SK-N-SH (cell line): ENCODE measurements around the gene CCDC141. TPM values are rescaled to one million over a fixed set of nuclear protein-coding genes. Genes with fewer than 3 reads are reported as not detected.

Experiments
- CTCF ChIA-PET: fragments of 300-600, 350-600 bp; formaldehyde crosslinking; extraction: SDS; loops from one replicate; lab custom pipeline; 2021; lab: Yijun Ruan, JAX
- POLR2A ChIA-PET: fragments of 350-600 bp; sonication (Branson Sonifier 250); formaldehyde crosslinking; extraction: SDS; loops from one replicate; lab custom pipeline; 2020; ENCODE audit warnings: antibody characterized with exemption, inconsistent platforms; lab: Yijun Ruan, JAX
- DNase-seq: peaks from one replicate; pipeline ENCODE4 v3.0.0; 2012
- H2AFZ ChIP-seq: fragments of 200-600 bp; sonication (generic); 2 replicates; pipeline ENCODE4 v1.8.1; 2016; ENCODE audit warnings: antibody characterized with exemption, mild to moderate bottlenecking, low read depth
- H3F3A ChIP-seq: fragments of 200-600 bp; sonication (generic); replicated peaks from 2 replicates; pipeline ENCODE3; 2016; ENCODE audit warnings: antibody characterized with exemption, mild to moderate bottlenecking; ENCODE audit not compliant: insufficient read depth
- H3K27ac ChIP-seq, 2 experiments: fragments of 200-500 bp in 1 of 2; fragments of 200-600 bp in 1 of 2; sonication (Bioruptor generic) in 1 of 2; sonication (generic), shearing (Covaris generic) in 1 of 2; 2 replicates each; pipeline versions ENCODE4 v1.5.1 to v1.6.1; 2014 to 2016; ENCODE audit warnings: low read depth in 2 of 2, inconsistent platforms in 1 of 2, low read length in 1 of 2, mild to moderate bottlenecking in 1 of 2, mixed read lengths in 1 of 2
- H3K27me3 ChIP-seq: fragments of 200-600 bp; sonication (generic), shearing (Covaris generic); 2 replicates; pipeline ENCODE4 v1.6.1; 2016; ENCODE audit warnings: mixed run types; ENCODE audit not compliant: insufficient read depth
- H3K36me3 ChIP-seq, 2 experiments: fragments of 200-500 bp in 1 of 2; fragments of 200-600 bp in 1 of 2; sonication (Bioruptor generic) in 1 of 2; sonication (generic) in 1 of 2; replicated peaks in 1 of 2; 2 replicates each; pipeline versions ENCODE3 to v1.5.1; 2014 to 2016; ENCODE audit warnings: low read length in 1 of 2, mild to moderate bottlenecking in 1 of 2; ENCODE audit not compliant: insufficient read depth in 2 of 2, control insufficient read depth in 1 of 2
- H3K4me1 ChIP-seq, 2 experiments: fragments of 200-500 bp in 1 of 2; fragments of 200-600 bp in 1 of 2; sonication (Bioruptor generic) in 1 of 2; sonication (generic), shearing (Covaris generic) in 1 of 2; 2 replicates each; pipeline versions ENCODE4 v1.5.1 to v1.6.1; 2014 to 2016; ENCODE audit warnings: low read depth in 1 of 2, low read length in 1 of 2, mixed run types in 1 of 2; ENCODE audit not compliant: insufficient read depth in 2 of 2, control insufficient read depth in 1 of 2
- H3K4me2 ChIP-seq: fragments of 200-600 bp; sonication (generic), shearing (Covaris generic); 2 replicates; pipeline ENCODE4 v1.6.1; 2017; ENCODE audit warnings: mixed run types
- H3K4me3 ChIP-seq, 2 experiments: fragments of 200-500 bp in 1 of 2; fragments of 200-600 bp in 1 of 2; sonication (Bioruptor generic) in 1 of 2; sonication (generic), shearing (Covaris generic) in 1 of 2; 2 replicates each; pipeline versions ENCODE4 v1.5.1 to v1.8.1; 2014 to 2016; ENCODE audit warnings: low read depth in 2 of 2, inconsistent platforms in 1 of 2, low read length in 1 of 2, mild to moderate bottlenecking in 1 of 2, mixed read lengths in 1 of 2, moderate library complexity in 1 of 2
- H3K79me2 ChIP-seq: fragments of 200-600 bp; sonication (generic); 2 replicates; pipeline ENCODE4 v1.8.1; 2017; ENCODE audit warnings: mild to moderate bottlenecking; ENCODE audit not compliant: insufficient read depth
- H3K9ac ChIP-seq: fragments of 200-600 bp; sonication (generic); 2 replicates; pipeline ENCODE4 v1.6.1; 2017; ENCODE audit warnings: mixed run types
- H3K9me2 ChIP-seq: fragments of 200-600 bp; sonication (generic); 2 replicates; pipeline ENCODE4 v1.6.1; 2017; ENCODE audit warnings: mixed run types
- H3K9me3 ChIP-seq: fragments of 200-600 bp; sonication (generic); 2 replicates; pipeline ENCODE4 v1.6.1; 2017; ENCODE audit warnings: mixed run types, mild to moderate bottlenecking, moderate library complexity
- H4K20me1 ChIP-seq: fragments of 200-600 bp; sonication (generic); 2 replicates; pipeline ENCODE4 v1.6.1; 2017; ENCODE audit warnings: mild to moderate bottlenecking, mixed run types; ENCODE audit not compliant: insufficient read depth
- ELF1 ChIP-seq: IDR thresholded peaks from 2 replicates; pipeline ENCODE4 v1.4.0; 2012
- EZH2phosphoT487 ChIP-seq: fragments of 200-600 bp; sonication (generic); IDR thresholded peaks from 2 replicates; pipeline ENCODE4 v1.6.1; 2017; ENCODE audit warnings: low read depth, mixed run types, mild to moderate bottlenecking, antibody characterized with exemption, moderate library complexity, borderline replicate concordance
- FOSL2 ChIP-seq: IDR thresholded peaks from 2 replicates; pipeline ENCODE4 v1.4.0; 2012; ENCODE audit warnings: low read depth, mild to moderate bottlenecking, moderate library complexity, borderline replicate concordance
- GABPA ChIP-seq: IDR thresholded peaks from 2 replicates; pipeline ENCODE4 v1.4.0; 2012; ENCODE audit warnings: low read depth, mild to moderate bottlenecking
- IRF3 ChIP-seq: fragments of 150-350 bp; IDR thresholded peaks from 2 replicates; pipeline ENCODE4 v1.6.1; 2016; ENCODE audit warnings: mild to moderate bottlenecking, low read depth, low read length
- JUND ChIP-seq: IDR thresholded peaks from 2 replicates; pipeline ENCODE4 v1.4.0; 2012
- MAX ChIP-seq: IDR thresholded peaks from 2 replicates; pipeline ENCODE4 v1.4.0; 2012; ENCODE audit warnings: low read depth
- MEF2A ChIP-seq: IDR thresholded peaks from 2 replicates; pipeline ENCODE4 v1.4.0; 2012; ENCODE audit warnings: low read depth, borderline replicate concordance
- NRF1 ChIP-seq: IDR thresholded peaks from 2 replicates; pipeline ENCODE4 v1.6.1; 2012; ENCODE audit warnings: low read depth, mild to moderate bottlenecking, low read length
- RAD21 ChIP-seq: IDR thresholded peaks from 2 replicates; pipeline ENCODE4 v1.6.1; 2012; ENCODE audit warnings: mild to moderate bottlenecking, low read length
- REST ChIP-seq: IDR thresholded peaks from 2 replicates; pipeline ENCODE4 v1.6.1; 2012; ENCODE audit warnings: mild to moderate bottlenecking, low read depth, low read length, moderate library complexity
- RXRA ChIP-seq: IDR thresholded peaks from 2 replicates; pipeline ENCODE4 v1.4.0; 2012; ENCODE audit warnings: low read depth, mild to moderate bottlenecking, borderline replicate concordance
- SMC3 ChIP-seq: IDR thresholded peaks from 2 replicates; pipeline ENCODE4 v1.6.1; 2012; ENCODE audit warnings: low read depth, low read length, improper control_type of control experiment
- TCF12 ChIP-seq: IDR thresholded peaks from 2 replicates; pipeline ENCODE4 v1.4.0; 2012
- TEAD4 ChIP-seq: IDR thresholded peaks from 2 replicates; pipeline ENCODE4 v1.4.0; 2012; ENCODE audit warnings: mild to moderate bottlenecking, borderline replicate concordance; ENCODE audit not compliant: insufficient read depth
- YY1 ChIP-seq: IDR thresholded peaks from 2 replicates; pipeline ENCODE4 v1.4.0; 2012; ENCODE audit warnings: low read depth, mild to moderate bottlenecking
- ZBTB33 ChIP-seq: IDR thresholded peaks from 2 replicates; pipeline ENCODE4 v1.4.0; 2012; ENCODE audit warnings: low read depth, borderline replicate concordance
- WGBS: methylation state at CpG from one replicate; pipeline ENCODE4 v1.1.6; 2017; ENCODE audit warnings: low lambda C conversion rate; 5-methylcytosine and 5-hydroxymethylcytosine counted together
- polyA plus RNA-seq, 3 experiments: library from polyadenylated mRNA; depleted of rRNA; stranded (reverse); fragments of >200 nt; gene quantifications; 2 replicates each; pipeline ENCODE4 v1.2.3, GENCODE V29; 2012

CCDC141 gene
- polyA plus RNA-seq, 1 of the 3 experiments (the other 2 are of a cell fraction) = 0.02 TPM

- Histone ChIP-seq H3K9me3 (no peaks in the 10 kb centered on the region), H3K4me1 (no peaks in the 10 kb centered on the region), H3K27me3 (no peaks in the 10 kb centered on the region), H3F3A (no peaks in the 10 kb centered on the region), H3K79me2 (no peaks in the 10 kb centered on the region), H4K20me1 (no peaks in the 10 kb centered on the region), H3K36me3 (no peaks in the 10 kb centered on the region), H3K27ac (no peak overlapping the region), H3K9ac (no peak overlapping the region), H3K4me2 (no peak overlapping the region), H2AFZ (no peak overlapping the region), H3K9me2 (no peaks in the 10 kb centered on the region), H3K4me3 (no peak overlapping the region)
- no peak for DNase-seq
- 45% methylated on average over 2 of the region's 2 CpGs for WGBS
- TF ChIP-seq TEAD4 (no peak), EZH2phosphoT487 (no peak), TCF12 (no peak), IRF3 (no peak), SMC3 (no peak), NRF1 (no peak), RXRA (no peak), MAX (no peak), RAD21 (no peak), MEF2A (no peak), YY1 (no peak), GABPA (no peak), ZBTB33 (no peak), JUND (no peak), ELF1 (no peak), REST (no peak), FOSL2 (no peak)
- ChIA-PET POLR2A (no interaction called here), CTCF (no interaction called here)
These were observed 25.5 kb downstream of the CCDC141 start for GRCh38 chr2:179024445-179024844.
